Fibroblast of mammary gland (primary cell): ENCODE results near the gene WDFY3.

Source experiments
- DNase-seq: peaks from one replicate; pipeline ENCODE4 v3.0.0-alpha.2; 2010; ENCODE audit warnings: low read depth
- H3K4me3 ChIP-seq: 2 replicates; pipeline ENCODE4 v1.5.1; 2011; ENCODE audit warnings: low read depth, mild to moderate bottlenecking, low read length, moderate library complexity; ENCODE audit not compliant: control insufficient read depth
- TF ChIP-seq, protein P1 (sequence below): conservative IDR thresholded peaks from 2 replicates; pipeline ENCODE4 v1.5.1; 2011; ENCODE audit warnings: low read depth, low read length, inconsistent platforms; ENCODE audit not compliant: control insufficient read depth, insufficient read depth

WDFY3 gene, protein sequence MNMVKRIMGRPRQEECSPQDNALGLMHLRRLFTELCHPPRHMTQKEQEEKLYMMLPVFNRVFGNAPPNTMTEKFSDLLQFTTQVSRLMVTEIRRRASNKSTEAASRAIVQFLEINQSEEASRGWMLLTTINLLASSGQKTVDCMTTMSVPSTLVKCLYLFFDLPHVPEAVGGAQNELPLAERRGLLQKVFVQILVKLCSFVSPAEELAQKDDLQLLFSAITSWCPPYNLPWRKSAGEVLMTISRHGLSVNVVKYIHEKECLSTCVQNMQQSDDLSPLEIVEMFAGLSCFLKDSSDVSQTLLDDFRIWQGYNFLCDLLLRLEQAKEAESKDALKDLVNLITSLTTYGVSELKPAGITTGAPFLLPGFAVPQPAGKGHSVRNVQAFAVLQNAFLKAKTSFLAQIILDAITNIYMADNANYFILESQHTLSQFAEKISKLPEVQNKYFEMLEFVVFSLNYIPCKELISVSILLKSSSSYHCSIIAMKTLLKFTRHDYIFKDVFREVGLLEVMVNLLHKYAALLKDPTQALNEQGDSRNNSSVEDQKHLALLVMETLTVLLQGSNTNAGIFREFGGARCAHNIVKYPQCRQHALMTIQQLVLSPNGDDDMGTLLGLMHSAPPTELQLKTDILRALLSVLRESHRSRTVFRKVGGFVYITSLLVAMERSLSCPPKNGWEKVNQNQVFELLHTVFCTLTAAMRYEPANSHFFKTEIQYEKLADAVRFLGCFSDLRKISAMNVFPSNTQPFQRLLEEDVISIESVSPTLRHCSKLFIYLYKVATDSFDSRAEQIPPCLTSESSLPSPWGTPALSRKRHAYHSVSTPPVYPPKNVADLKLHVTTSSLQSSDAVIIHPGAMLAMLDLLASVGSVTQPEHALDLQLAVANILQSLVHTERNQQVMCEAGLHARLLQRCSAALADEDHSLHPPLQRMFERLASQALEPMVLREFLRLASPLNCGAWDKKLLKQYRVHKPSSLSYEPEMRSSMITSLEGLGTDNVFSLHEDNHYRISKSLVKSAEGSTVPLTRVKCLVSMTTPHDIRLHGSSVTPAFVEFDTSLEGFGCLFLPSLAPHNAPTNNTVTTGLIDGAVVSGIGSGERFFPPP (N-terminal part only)

DNA sequence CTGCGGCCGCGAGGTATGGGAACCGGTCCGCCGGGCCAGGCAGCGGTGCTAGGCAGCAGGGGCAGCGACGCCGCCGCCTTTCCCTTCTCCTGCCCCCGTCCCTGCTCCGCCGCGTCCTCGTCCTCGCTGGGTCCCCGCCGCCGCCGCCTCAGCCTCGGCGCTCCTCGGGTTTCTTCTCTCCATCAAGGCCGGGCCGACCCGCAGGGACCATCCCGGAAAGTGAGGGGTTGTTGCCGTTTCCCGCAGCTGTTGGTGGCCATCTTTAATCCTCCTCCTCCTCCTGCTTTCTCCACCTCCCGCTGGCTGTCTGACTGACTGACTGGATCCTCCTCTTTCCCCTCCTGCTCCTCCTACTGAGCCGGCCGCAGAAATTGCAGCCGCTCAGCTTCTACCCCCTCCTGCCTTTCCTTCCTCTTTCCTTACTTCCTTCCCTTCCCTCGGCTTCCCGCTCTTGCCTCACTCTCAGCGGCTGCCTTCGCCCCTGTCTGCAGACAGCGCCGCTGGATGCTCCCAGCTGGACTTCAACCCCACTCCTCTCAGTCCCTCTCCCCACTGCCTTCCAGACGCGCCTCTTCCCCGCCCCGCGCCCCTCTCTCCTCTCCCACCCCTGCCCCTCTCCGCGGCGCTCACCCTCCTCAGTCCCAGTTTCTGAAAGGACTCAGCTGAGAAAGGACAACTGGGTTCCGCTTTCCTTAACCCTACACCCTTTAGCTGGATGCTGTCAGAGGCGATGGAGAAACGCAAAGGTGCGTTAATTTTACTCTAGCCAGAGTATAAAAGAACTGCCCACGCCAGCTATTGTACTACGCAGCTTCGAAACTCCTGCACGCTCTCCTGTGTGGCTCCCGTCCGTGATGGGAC lies at the start of gene WDFY3:
Gene WDFY3 (minus strand): TSS at position 309 of the 861 bp plus-strand sequence. CDS start 106,099 bp downstream, outside the sequence.
- DNase-seq, result peak; percentile 91
- TF ChIP-seq, protein P1, sequence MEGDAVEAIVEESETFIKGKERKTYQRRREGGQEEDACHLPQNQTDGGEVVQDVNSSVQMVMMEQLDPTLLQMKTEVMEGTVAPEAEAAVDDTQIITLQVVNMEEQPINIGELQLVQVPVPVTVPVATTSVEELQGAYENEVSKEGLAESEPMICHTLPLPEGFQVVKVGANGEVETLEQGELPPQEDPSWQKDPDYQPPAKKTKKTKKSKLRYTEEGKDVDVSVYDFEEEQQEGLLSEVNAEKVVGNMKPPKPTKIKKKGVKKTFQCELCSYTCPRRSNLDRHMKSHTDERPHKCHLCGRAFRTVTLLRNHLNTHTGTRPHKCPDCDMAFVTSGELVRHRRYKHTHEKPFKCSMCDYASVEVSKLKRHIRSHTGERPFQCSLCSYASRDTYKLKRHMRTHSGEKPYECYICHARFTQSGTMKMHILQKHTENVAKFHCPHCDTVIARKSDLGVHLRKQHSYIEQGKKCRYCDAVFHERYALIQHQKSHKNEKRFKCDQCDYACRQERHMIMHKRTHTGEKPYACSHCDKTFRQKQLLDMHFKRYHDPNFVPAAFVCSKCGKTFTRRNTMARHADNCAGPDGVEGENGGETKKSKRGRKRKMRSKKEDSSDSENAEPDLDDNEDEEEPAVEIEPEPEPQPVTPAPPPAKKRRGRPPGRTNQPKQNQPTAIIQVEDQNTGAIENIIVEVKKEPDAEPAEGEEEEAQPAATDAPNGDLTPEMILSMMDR, result no peak
- H3K4me3 ChIP-seq, result peak within 1 kb of the TSS; percentile 75

DNA sequence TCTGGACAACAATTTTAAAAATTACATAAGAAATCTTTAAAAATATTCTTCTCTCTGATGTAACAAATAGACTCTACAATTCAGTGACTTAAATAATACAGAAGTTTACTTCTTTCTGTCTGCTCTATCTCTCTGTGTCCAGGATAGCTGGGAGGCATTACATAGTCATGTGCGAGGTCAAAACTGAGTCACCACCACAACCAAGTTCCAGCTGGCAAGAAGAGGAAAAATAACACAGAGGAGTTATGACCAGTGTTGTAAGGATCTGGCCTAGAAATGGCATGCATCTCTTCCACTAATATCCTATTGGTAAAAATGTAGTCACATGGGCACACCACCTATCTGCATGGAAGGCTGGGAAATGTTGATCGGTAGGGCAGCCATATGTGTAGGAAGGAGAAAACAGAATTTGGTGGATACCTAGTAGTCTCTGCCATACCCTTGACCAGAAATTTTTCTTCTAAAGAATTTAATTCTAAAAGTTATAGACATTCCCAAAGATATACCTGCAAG lies 39.4 kb upstream of the WDFY3 start:
- peak; percentile 94 for DNase-seq
- H3K4me3 ChIP-seq, result no peak overlapping the region
- TF ChIP-seq, protein P1, result no peak

DNA sequence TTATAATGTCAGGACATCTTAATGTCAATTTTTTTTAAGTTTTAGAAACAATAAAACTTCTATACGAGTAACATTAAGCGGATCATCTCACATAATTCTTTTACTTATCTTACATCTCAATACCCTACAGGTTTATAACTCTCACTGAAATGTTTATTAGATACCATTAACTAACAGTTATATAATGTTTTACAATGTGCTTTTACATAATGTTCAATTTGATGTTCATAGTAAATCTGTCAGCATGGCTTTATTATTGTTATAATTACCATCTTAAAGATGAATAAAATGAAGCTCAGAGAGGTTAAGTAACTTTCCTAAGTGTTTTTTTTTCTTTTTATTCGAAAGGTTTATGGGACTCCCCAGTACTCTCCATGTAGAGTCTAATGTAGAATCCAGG lies 33.9 kb upstream of the WDFY3 start:
- TF ChIP-seq, protein P1, result no peak
- H3K4me3 ChIP-seq, result no peak overlapping the region
- DNase-seq, result no peak

DNA sequence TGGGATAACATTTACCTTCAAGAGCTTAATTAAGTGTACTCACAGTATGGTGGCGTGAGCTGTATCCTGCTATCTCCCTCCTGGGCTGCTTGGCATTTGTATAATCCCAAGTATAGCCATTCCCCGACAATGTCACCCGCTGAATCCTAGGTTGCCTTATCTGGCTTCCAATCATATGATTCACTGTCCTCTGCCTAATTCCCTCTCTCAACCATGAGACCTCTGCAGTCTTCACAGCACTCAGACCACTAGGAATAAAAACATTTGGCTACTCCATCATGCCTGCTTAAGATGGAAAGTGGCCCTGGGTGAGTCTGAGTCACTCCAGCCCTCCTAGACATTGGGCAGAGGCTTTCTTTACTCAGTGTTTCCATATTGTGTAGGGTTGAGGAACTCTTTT lies 28.9 kb upstream of the WDFY3 start:
- no peak overlapping the region for H3K4me3 ChIP-seq
- no peak for DNase-seq
- TF ChIP-seq, protein P1, result no peak

DNA sequence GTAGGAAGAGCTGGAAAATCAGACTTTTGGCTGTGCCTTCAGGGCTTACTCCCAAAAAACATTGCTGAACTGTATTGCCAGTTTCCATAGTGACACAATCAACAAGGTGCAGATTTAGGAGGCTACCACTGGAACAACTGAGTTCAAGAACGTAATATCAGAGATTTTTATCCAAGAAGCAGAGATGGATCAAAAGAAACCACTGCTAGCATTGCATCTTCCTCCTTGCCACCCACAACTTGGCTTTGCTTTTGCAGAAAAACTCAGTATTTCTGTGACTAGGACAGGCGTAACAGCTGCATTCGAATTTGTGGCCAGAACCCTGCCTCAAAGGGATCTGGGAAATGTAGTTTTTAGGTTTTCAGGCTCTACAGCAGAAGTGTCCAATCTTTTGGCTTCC lies 27.8 kb upstream of the WDFY3 start:
- TF ChIP-seq, protein P1, result no peak
- H3K4me3 ChIP-seq, result no peak overlapping the region
- DNase-seq, result peak; percentile 24

DNA sequence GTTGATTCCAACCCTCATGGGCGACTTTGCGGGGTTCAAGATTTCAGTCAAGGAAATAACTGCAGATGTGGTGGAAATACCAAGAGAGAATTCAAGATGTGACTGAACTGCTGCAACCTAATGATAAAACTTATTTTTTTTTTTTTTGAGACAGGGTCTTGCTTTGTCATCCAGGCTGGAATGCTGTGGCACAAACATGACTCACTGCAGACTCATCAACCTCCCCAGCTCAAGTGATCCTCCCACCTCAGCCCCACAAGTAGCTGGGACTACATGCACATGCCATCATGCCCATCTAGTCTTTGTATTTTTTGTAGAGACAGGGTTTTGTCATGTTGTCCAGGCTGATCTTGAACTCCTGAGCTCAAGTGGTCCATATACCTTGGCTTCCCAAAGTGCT lies 19.5 kb upstream of the WDFY3 start:
- peak; percentile 88 for DNase-seq

More for the DNA sequence above, 19.5 kb upstream of the WDFY3 start:
- TF ChIP-seq, protein P1, result no peak
- no peak overlapping the region for H3K4me3 ChIP-seq
